CD4-positive, alpha-beta T cell treated with Interleukin-17A for 1 hour (primary cell): ENCODE measurements around the gene BTG4.
A peak's percentile ranks its signal among the peaks of the same experiment; 100 is the strongest.

Source experiments
- DNase-seq: peaks from one replicate; pipeline ENCODE4 v3.0.0-alpha.2; 2020

BTG4 gene

DNA sequence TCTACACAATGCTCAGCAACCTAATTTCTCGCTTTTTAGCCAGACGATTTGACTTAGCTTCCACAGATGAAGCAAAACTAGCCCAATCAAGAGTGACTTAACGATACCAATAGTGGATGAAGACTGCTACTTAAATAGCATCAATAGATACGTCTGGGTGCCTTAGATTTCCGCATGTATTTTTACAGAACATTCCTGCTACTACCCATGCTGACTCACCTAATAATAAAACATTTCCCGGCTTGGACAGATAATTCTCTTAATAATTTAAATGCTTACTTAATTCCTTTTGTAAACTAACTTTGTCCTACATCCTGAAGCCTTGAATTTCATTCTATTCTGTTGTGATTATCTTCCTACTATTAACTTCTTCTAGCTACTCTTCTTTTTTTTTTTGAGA lies 23.1 kb upstream of the BTG4 start:
- no peak for DNase-seq

DNA sequence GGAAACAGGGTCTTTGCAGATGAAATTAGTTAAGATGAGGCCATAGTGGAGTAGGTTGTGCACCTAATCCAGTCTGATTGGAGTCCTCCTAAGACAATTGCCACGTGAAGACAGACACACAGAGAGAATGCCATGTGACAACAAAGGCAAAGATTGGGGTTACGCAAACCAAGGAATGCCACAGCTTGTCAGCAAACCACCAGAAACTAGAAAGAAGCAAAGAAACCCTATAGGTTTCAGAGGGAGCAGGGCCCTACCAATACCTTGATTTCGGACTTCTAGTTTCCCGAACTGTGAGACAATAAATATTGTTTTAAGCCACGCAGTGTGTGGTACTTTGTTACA lies 20.2 kb upstream of the BTG4 start:
- DNase-seq, result no peak

DNA sequence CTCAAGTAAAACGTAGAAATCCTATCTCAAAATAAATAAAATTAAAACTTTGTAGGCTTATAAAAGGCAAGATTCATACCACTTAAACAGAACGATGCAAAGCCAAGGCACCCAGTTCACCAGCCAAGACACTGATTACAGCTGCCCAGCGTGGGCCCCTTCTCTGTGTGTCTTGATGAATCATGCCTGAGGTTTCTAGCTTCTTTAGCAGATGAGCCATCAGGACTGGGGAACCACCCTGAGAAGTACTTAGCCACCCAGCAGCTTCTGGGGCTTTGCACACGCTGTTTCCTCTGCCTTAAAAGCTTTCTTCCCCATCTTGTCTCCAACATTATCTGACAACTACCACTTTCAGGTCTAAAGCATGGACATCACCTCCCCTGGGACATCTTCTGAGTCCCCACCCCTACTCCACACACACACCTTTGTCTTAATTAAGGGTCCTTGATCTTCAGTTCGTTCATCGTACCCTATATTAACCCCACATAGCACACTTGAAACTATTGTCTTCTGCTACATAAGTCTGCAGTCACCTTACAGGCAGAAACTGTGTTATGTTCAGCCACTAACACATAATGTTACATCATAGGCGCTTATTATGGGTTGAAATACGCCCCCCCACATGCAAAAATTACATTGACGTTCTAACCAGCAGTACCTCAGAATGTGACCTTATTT lies 19.6 kb upstream of the BTG4 start:
- DNase-seq, result peak; percentile 27

DNA sequence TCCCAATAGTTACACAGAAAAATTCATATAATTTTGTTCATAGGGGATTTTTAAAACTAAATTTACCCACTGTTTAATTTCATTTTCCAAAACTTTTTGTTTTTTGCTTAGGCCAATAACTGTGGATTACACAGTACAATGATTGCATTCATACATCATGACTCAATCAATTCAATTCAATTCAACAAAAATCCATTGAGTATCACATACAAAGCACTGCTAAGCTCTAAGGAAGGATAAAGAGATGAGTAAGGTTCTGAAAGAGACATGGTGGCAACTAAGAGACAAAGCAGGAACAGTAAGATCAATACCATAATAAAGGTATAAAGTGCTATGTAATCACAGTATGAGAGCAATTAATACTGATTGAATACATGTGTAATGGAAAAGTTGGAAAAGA lies 18.9 kb upstream of the BTG4 start:
- DNase-seq, result no peak

DNA sequence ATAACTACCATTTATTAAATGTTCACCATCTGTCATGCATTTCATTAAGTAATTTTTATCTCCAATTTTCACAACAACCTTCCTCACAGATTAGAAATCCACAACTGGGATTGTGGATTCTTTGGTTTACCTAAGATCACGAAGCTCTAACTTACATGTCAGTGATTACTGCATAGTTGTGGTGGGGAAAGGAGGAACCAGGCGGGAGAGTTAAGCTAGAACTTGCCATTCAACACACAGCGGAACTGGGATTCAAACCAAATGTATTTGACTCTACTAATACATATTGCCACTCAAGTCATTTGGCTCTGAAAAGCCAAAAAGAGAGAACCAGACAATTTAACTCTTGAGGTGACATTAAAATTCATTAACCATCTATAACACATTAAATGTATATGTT lies 17.9 kb upstream of the BTG4 start:
- DNase-seq, result no peak

DNA sequence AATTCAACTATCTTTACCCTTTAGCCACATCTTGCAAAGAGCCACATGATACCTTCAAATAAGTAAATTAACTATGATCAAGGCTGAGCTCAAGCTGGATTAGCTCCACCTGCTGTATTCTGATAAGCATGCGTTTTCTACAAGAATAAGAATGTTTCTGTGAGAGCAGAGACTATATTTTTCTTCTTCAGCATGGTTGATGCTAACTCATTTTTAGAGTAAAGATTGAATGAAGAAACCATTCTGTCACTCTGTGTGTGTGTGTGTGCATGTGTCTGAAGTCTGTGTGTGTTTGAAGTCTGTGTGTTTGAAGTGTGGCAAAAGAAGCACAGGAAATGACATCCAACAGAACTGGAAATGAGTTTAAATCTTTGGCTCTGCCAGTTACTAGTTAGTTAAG lies 16.4 kb upstream of the BTG4 start:
- DNase-seq, result peak; percentile 58

DNA sequence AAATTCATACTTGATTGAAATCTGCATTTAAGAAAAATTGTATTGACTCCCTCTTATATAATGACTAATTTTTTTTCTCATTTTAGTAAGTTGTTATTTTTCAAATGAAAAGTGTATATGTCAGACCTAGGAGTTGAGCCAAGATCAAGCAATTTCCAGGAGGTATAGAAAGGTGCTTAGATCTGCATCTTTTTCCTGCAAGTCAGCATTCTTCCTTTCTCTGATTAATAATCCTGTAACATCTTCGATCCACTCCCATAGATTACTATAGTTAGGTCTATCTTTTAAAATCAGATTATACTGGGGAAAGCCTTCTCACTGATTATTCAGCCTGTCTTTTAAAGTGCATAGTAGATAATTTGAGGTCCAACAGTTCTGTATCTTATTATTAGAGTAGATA lies 15.1 kb upstream of the BTG4 start:
- DNase-seq, result no peak

DNA sequence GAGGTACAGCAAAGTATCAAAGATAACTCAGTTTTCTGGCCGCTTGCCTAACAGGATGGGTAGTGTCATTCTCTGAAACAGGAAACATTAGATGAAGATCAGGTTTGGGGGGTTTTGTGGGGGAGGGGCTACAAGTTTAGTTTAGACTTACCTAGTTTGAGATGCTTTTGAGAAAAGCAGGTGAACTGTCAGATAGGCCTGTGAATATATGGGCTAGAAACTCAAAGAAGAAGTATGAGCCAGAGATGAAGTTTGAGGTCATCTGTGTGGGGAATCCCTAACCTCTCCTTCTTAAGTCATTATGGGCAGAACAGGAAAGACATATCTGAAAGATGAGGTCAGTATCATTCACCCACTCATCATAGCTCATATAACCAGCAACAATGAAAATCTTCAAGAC lies 14.3 kb upstream of the BTG4 start:
- no peak for DNase-seq

DNA sequence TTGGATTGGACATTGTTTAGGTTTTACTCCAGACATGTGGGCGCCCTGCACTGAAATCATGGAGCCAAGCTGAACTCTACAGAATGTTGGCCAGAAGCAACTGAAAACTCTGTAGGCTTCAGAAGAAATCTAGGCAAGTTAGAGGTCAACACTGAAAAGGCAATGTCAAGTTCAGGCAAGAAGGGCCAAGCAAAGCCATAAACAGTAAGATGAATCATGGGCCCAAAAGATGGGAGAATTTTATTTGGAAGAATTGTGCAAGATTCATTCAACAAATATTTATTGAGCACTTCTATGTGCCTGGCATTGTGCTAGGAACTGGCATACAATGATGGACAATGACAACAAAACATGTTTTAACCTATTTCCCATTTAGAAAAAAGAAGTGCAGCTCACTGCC lies 13.3 kb upstream of the BTG4 start:
- no peak for DNase-seq

DNA sequence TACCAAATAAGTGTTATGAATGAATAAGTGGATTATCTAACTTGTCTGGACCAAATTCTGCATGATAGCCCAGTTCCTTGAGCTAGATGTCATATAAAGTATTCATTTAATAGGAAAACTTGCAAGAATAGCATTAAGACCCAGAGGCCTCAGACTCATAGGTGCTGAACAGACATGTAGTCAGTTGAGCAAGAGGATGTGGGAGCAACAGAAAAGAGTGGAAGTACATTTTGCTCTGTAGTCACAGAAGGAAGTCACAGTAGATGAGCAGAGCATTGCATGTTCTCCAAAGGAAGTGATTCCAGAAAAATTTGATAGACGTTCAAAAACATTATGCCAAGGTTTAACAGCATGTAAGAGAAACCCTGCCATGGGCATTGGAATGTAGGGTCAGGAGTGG lies 11.9 kb upstream of the BTG4 start:
- no peak for DNase-seq

DNA sequence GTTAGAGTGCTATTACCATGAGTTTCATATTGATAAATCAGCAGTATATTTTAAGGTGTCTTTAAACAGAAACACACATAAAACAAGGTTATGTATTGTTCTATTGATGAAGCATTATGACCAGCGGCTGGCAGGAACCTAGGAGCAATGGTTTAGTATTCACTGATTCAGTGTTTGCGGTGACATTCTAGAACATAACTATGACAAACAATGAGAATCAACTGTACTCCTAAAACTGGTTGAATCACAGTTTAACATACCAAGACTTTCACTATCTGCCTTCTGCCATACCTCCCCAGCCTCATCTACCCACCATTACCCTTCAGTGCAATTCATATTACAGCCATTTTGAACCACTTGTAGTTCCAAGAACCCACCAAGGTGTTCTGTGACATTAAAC lies 11.2 kb upstream of the BTG4 start:
- no peak for DNase-seq

DNA sequence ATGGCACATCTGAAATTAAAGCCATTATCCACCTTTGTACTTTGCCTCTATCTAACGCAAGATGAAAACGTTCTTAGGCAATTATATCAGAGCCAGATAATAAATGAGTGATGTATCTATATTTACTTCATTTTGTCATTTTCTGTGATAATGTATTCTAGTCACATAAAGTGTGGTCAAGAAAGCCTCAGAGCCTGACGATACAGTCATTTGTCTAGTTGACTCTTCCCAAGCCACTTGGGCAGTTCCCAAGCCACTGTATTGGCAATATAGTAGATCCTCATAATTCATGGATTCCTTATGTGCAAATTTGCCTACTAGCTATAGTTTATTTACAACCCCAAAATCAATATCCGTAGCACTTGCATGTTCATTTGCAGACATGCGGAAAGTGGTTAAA lies 10.2 kb upstream of the BTG4 start:
- no peak for DNase-seq

DNA sequence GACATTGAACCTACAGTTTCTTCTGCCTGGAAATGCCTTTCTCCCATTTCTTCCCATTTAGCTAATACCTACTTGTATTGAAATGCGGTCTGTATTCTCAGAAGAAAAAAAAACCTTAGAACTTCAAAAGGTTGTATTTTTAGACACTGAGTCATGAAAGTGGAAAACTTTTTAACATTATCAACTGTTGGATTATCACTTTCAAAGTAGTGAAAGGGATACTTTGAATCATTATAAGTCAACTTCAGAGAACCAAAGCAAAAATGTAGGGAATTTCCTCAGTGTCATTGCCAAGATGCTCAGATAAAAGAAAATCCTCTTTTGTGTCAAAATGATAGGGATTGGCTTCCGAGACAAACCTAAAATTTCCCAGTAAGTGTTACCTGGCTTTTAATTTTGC lies 8.9 kb upstream of the BTG4 start:
- no peak for DNase-seq

DNA sequence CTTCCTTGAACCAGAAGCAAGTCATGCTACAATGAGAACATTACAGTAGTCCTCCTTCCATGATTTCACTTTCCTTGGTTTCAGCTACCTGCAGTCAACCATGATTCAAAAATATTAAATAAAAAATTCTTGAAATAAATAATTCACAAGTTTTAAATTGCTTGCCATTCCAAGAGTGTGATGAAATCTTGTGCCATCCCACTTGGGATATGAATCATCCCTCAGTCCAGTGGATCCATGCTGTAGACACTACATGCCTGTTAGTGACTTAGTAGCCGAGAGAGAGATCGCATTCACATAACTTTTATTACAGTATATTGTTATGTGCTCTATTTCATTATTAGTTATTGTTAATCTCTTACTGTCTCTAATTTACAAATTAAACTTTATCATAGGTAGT lies 8.4 kb upstream of the BTG4 start:
- DNase-seq, result no peak

DNA sequence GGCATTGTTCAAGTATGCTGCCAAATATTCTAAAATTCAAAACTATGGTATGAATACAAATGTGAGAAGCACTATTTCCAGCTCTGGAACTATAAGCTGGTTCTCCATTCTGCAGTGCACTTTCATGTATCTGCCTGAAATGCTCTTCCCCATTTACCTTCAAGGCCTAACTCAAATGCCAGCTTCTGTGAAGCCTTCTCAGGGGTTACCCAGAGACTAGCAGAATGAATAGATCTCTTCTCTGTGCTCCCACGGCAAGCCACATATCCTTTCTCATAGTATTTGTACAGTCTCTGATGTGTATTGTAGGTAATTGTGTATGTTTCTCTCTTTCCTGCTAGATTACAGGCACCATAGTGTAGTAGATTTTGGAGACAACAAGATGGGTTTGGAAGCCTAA lies 6.5 kb upstream of the BTG4 start:
- no peak for DNase-seq

DNA sequence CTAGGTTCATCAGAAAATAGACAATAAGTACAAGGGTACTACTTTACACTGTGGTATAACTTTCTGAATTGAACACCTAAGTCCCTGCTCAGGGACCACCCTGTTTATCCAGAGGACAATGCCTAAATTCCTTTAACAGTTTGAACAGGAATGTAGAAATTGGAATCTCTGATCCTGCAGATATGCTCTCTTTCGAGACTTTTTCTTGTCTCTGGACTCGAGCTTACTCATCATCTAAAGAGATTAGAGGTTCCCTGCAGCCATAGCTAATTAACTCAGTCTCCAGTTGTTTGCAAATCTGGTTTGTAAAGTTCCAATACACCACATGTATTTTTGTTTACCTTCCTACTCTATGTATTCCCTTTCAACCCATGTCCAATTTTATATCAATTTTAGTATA lies 3.4 kb upstream of the BTG4 start:
- DNase-seq, result no peak

DNA sequence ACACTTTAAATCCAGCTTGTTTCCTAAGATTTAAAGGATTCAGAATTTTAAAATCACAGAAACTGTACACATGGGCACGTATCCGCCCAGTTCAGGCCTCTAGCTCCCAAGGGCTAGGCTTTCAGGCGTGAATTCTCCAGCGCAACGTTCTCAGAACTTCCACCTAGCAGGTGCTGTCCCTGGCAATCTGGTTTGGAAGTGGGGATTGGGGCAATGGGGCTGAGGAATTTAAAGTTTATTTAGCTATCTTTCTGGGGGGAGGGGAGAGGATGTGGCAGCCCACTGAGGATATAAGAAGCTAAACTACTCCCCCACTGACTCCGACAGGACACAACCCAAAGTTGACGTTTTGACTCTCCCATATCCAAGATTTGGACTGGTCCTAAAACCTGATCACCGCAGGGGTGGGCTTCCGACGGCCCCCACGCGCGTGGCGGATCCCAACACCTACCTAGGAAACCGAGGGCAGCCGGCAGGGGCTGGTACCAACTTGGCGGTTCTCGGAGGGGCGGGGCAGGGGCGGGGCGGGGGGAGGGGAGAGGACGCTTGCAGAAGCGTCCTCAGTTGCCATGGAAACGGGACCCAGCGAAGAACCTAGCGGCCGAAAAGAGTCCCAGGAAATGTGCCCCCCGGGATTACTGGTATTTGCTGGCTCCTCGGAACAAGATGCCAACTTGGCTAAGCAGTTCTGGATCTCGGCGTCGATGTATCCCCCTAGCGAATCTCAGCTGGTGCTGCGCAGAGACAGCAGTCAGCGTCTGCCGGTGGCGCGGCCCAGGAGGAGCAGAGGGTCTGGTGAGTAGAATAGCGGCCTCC lies 2.2 kb upstream of the BTG4 start, which contains the start of gene HOATZ:
Gene HOATZ (plus strand): TSS at position 563 of the 816 bp plus-strand sequence. CDS start 7 bp downstream, at position 570.
- DNase-seq, result no peak

DNA sequence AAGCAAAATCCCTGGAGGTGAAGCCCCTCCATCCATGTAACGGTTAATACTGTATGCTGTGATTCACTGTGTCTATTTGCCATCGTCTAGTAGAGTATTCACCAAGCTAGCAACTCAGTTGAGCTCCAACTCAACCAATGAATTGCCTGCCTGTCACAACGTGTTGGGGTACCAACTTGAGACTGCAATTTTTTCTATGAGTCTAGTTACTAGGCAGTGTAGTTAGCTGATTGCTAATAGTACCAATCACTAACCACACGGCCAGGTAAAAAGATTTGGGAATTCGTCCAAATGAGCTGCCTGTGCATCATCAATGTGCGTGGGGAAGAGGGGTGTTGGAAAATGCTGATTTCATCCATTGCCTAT lies 1.0 kb upstream of the BTG4 start:
- no peak for DNase-seq

DNA sequence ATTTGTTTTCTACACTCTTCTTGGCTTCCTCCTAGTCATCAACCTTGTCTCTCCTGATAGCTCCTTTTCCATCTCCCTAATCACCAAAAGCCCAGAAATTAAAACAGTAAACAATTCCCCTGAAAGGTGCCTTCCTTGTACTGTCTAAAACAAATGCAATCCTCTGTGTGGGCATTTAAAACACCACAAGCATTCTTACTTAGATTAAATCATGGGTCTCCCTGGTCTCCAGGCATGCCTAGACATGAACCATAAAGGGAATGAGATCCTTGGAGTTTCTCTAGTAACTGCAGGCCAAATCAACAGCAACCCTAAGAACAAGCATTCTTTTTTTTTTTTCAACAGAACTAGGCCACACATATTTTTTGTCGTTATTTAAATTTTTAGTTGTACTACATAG lies 1.9 kb downstream of the BTG4 start:
- no peak for DNase-seq

DNA sequence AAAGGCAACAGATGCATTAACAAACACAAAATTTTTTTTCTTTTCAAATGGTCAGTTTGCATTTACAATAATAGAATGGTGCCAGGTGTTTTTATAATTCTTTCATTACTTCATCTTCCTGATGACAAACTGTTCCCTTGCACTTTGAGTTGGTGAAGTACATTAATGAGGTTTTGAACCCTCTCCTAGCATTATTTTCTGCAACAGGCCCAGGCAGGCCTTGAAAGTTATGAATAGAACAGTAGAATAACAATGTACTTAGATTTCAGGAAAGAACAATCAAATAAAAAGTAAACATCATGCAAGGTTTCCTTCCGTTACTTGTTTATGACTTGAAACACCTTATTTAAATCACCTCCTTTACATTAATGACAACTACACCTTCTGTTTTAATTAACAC lies 9.6 kb downstream of the BTG4 start:
- DNase-seq, result no peak

DNA sequence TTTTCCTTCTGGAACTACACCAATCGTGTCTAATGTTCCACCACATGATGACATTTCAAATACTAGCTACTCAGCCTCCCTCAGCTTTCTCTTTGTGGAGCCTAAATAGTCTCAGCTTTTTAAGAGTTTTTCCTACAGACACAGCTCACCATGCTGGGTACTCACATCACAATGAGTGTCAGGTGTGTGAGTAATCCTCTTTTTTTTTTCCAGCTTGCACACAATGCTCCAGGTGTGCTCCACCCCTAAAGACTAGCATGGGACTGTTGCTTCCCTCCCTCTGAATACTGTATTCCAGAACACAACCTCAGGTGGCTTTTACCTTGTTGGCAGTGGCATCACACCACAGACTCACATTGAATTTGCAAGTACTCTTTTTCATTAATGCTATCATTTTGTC lies 11.7 kb downstream of the BTG4 start:
- DNase-seq, result no peak

DNA sequence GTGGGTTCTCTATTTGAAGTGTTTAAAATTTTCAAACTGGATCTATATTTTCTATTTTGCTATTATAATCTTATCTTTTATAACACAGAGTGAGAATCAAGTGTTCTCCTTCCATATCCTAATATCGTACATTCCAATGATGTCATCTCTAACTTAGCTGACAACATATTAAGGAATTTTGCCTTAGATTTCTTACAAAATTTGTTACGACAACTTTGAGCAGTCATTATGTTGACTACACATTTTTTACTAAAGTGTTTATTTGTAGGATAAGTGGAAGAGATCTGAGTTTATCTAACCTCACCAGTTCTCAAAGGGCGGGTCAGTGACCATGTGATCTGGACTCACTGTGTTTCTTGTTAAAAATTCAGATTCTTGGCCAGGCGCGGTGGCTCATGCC lies 12.7 kb downstream of the BTG4 start:
- DNase-seq, result no peak

DNA sequence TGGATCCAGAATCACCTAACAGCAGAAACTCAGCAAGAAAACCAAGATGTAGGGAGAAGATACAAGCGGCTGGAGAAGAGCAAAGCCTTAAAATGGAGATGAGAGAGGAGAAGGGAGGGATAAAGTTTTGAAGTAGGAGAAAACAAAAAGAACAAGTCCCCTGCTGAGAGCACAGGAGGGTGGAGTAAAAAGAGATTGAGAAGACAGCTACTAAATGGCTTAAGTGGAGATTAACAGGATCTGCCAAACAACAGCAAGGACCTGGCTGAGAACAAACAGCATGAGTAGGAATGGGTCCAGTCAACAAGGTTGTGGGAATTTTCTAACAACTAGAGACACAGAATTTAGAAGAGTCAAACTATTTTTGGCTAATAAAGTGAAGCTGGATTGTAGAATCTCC lies 18.1 kb downstream of the BTG4 start:
- DNase-seq, result no peak

DNA sequence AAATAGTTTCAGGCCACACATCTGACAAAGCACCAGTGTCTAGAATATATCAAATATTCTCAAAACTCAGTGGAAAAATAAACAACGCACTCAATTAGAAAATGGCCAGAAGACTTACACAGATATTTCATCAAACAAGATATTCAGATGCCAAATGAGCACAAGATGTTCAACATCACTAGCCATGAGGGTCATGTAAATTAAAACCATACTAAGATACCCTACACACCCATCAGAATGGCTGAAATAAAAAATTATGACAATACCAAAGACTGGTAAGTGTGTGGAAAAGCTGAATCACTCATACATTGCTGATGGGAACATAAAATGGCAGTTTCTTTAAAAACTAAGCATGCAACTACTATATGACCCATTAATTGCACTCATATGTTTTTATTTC lies 21.7 kb downstream of the BTG4 start:
- no peak for DNase-seq

DNA sequence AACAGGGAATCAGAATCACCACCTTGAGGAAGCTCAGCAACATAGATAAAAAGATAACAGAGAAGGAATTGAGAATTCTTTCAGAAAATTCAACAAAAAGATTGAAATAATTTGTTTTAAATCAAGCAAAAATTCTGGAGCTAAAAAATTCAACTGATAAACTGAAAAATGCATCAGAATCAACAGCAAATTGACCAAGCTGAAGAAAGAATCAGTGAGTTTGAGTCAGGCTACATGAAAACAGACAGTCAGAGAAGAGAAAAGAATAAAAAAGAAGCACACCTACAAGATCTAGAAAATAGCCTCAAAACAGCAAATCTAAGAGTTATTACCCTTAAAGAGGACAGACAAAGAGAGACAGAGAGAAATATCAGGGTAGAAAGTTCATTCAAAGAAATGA lies 28.8 kb downstream of the BTG4 start:
- no peak for DNase-seq
